ENCODE measurements around the gene DDX3X.
"Not testable (repeated sequence)": the region's sequence is repeated elsewhere in the genome, so short reads cannot be mapped to it uniquely, and the experiment has no call there.

DDX3X gene

GRCh38 chrX:41308884-41309647 lies 24.9 kb upstream of the DDX3X start:
- Histone ChIP-seq H3K27me3 (ENCODE audit: control insufficient read depth in 1 of 2, insufficient read depth in 2 of 2, low read length in 2 of 2) (peaks cover 0 to 4% of the 10 kb centered on the region in 2 donors), H3K9ac (ENCODE audit: low read length in 2 of 2) (no peak overlapping the region), H3K4me1 (ENCODE audit: control insufficient read depth, insufficient read depth, low read length) (no peaks in the 10 kb centered on the region), H3K9me3 (ENCODE audit: control insufficient read depth in 2 of 2, low read length in 2 of 2) (no peaks in the 10 kb centered on the region), H3K4me3 (ENCODE audit: low read length in 2 of 2) (no peak overlapping the region), H3K27ac (ENCODE audit: low read length) (no peak overlapping the region), H3K36me3 (ENCODE audit: control insufficient read depth in 2 of 2, insufficient read depth in 2 of 2, low read length in 2 of 2) (no peaks in the 10 kb centered on the region)

- H3K36me3 ChIP-seq (ENCODE audit: control insufficient read depth in 2 of 2, insufficient read depth in 2 of 2, low read length in 2 of 2) = no peaks in the 10 kb centered on the region
- no peak overlapping the region for H3K27ac ChIP-seq (ENCODE audit: low read length)
- no peaks in the 10 kb centered on the region for H3K4me1 ChIP-seq (ENCODE audit: control insufficient read depth, insufficient read depth, low read length)
- no peak overlapping the region for H3K4me3 ChIP-seq (ENCODE audit: low read length in 2 of 2)
- H3K9me3 ChIP-seq (ENCODE audit: control insufficient read depth in 2 of 2, low read length in 2 of 2) = no peaks in the 10 kb centered on the region
- no peak overlapping the region for H3K9ac ChIP-seq (ENCODE audit: low read length in 2 of 2)
- H3K27me3 ChIP-seq (ENCODE audit: control insufficient read depth in 1 of 2, insufficient read depth in 2 of 2, low read length in 2 of 2) = peaks cover 0 to 4% of the 10 kb centered on the region in 2 donors
These were observed 21.2 kb upstream of the DDX3X start for GRCh38 chrX:41312786-41313185.

- H3K4me1 ChIP-seq (ENCODE audit: control insufficient read depth, insufficient read depth, low read length) = no peaks in the 10 kb centered on the region
- H3K9me3 ChIP-seq (ENCODE audit: control insufficient read depth in 2 of 2, low read length in 2 of 2) = no peaks in the 10 kb centered on the region
These were observed 20.5 kb upstream of the DDX3X start for GRCh38 chrX:41313419-41313818.

GRCh38 chrX:41314204-41314603 lies 19.8 kb upstream of the DDX3X start:
- Histone ChIP-seq H3K36me3 (ENCODE audit: control insufficient read depth in 2 of 2, insufficient read depth in 2 of 2, low read length in 2 of 2) (no peaks in the 10 kb centered on the region), H3K27me3 (ENCODE audit: control insufficient read depth in 1 of 2, insufficient read depth in 2 of 2, low read length in 2 of 2) (no peaks in the 10 kb centered on the region), H3K9me3 (ENCODE audit: control insufficient read depth in 2 of 2, low read length in 2 of 2) (no peaks in the 10 kb centered on the region), H3K4me3 (ENCODE audit: low read length in 2 of 2) (no peak overlapping the region), H3K4me1 (ENCODE audit: control insufficient read depth, insufficient read depth, low read length) (no peaks in the 10 kb centered on the region), H3K9ac (ENCODE audit: low read length in 2 of 2) (no peak overlapping the region), H3K27ac (ENCODE audit: low read length) (no peak overlapping the region)

More at GRCh38 chrX:41313419-41313818, 20.5 kb upstream of the DDX3X start:
- no peak overlapping the region for H3K4me3 ChIP-seq (ENCODE audit: low read length in 2 of 2)
- H3K27me3 ChIP-seq (ENCODE audit: control insufficient read depth in 1 of 2, insufficient read depth in 2 of 2, low read length in 2 of 2) = peaks cover 0 to 4% of the 10 kb centered on the region in 2 donors
- H3K27ac ChIP-seq (ENCODE audit: low read length) = no peak overlapping the region
- H3K9ac ChIP-seq (ENCODE audit: low read length in 2 of 2) = no peak overlapping the region
- H3K36me3 ChIP-seq (ENCODE audit: control insufficient read depth in 2 of 2, insufficient read depth in 2 of 2, low read length in 2 of 2) = no peaks in the 10 kb centered on the region

- no peak overlapping the region for H3K27ac ChIP-seq (ENCODE audit: low read length)
- H3K4me1 ChIP-seq (ENCODE audit: control insufficient read depth, insufficient read depth, low read length) = no peaks in the 10 kb centered on the region
- no peaks in the 10 kb centered on the region for H3K27me3 ChIP-seq (ENCODE audit: control insufficient read depth in 1 of 2, insufficient read depth in 2 of 2, low read length in 2 of 2)
- H3K36me3 ChIP-seq (ENCODE audit: control insufficient read depth in 2 of 2, insufficient read depth in 2 of 2, low read length in 2 of 2) = no peaks in the 10 kb centered on the region
- H3K4me3 ChIP-seq (ENCODE audit: low read length in 2 of 2) = no peak overlapping the region
- H3K9me3 ChIP-seq (ENCODE audit: control insufficient read depth in 2 of 2, low read length in 2 of 2) = no peaks in the 10 kb centered on the region
- H3K9ac ChIP-seq (ENCODE audit: low read length in 2 of 2) = no peak overlapping the region
These were observed 19.1 kb upstream of the DDX3X start for GRCh38 chrX:41314881-41315280.

- not testable (repeated sequence) for H3K4me3 ChIP-seq (ENCODE audit: low read length in 2 of 2); H3K9me3 ChIP-seq (ENCODE audit: control insufficient read depth in 2 of 2, low read length in 2 of 2); H3K4me1 ChIP-seq (ENCODE audit: control insufficient read depth, insufficient read depth, low read length); H3K27ac ChIP-seq (ENCODE audit: low read length); H3K36me3 ChIP-seq (ENCODE audit: control insufficient read depth in 2 of 2, insufficient read depth in 2 of 2, low read length in 2 of 2); H3K27me3 ChIP-seq (ENCODE audit: control insufficient read depth in 1 of 2, insufficient read depth in 2 of 2, low read length in 2 of 2); H3K9ac ChIP-seq (ENCODE audit: low read length in 2 of 2)
These were observed 17.7 kb upstream of the DDX3X start for GRCh38 chrX:41316266-41316665.

GRCh38 chrX:41317477-41318208 lies 16.3 kb upstream of the DDX3X start:
- Histone ChIP-seq H3K36me3 (ENCODE audit: control insufficient read depth in 2 of 2, insufficient read depth in 2 of 2, low read length in 2 of 2) (no peaks in the 10 kb centered on the region), H3K4me1 (ENCODE audit: control insufficient read depth, insufficient read depth, low read length) (no peaks in the 10 kb centered on the region), H3K4me3 (ENCODE audit: low read length in 2 of 2) (no peak overlapping the region), H3K9ac (ENCODE audit: low read length in 2 of 2) (no peak overlapping the region), H3K27me3 (ENCODE audit: control insufficient read depth in 1 of 2, insufficient read depth in 2 of 2, low read length in 2 of 2) (no peaks in the 10 kb centered on the region), H3K27ac (ENCODE audit: low read length) (no peak overlapping the region), H3K9me3 (ENCODE audit: control insufficient read depth in 2 of 2, low read length in 2 of 2) (no peaks in the 10 kb centered on the region)

- H3K36me3 ChIP-seq (ENCODE audit: control insufficient read depth in 2 of 2, insufficient read depth in 2 of 2, low read length in 2 of 2) = no peaks in the 10 kb centered on the region
- no peak overlapping the region for H3K27ac ChIP-seq (ENCODE audit: low read length)
- H3K9me3 ChIP-seq (ENCODE audit: control insufficient read depth in 2 of 2, low read length in 2 of 2) = no peaks in the 10 kb centered on the region
- no peak overlapping the region for H3K9ac ChIP-seq (ENCODE audit: low read length in 2 of 2)
- H3K4me3 ChIP-seq (ENCODE audit: low read length in 2 of 2) = no peak overlapping the region
- H3K4me1 ChIP-seq (ENCODE audit: control insufficient read depth, insufficient read depth, low read length) = peaks cover 4% of the 10 kb centered on the region
- peaks cover 0 to 1% of the 10 kb centered on the region in 2 donors for H3K27me3 ChIP-seq (ENCODE audit: control insufficient read depth in 1 of 2, insufficient read depth in 2 of 2, low read length in 2 of 2)
These were observed 13.6 kb upstream of the DDX3X start for GRCh38 chrX:41320393-41320792.

- Histone ChIP-seq H3K27me3 (ENCODE audit: control insufficient read depth in 1 of 2, insufficient read depth in 2 of 2, low read length in 2 of 2) (peaks cover 0 to 2% of the 10 kb centered on the region in 2 donors), H3K36me3 (ENCODE audit: control insufficient read depth in 2 of 2, insufficient read depth in 2 of 2, low read length in 2 of 2) (no peaks in the 10 kb centered on the region), H3K9me3 (ENCODE audit: control insufficient read depth in 2 of 2, low read length in 2 of 2) (no peaks in the 10 kb centered on the region), H3K27ac (ENCODE audit: low read length) (no peak overlapping the region), H3K4me1 (ENCODE audit: control insufficient read depth, insufficient read depth, low read length) (peaks cover 4% of the 10 kb centered on the region), H3K9ac (ENCODE audit: low read length in 2 of 2) (no peak overlapping the region), H3K4me3 (ENCODE audit: low read length in 2 of 2) (no peak overlapping the region)
These were observed 10.9 kb upstream of the DDX3X start for GRCh38 chrX:41322821-41323603.

GRCh38 chrX:41326431-41326830 lies 7.5 kb upstream of the DDX3X start:
- H3K9me3 ChIP-seq (ENCODE audit: control insufficient read depth in 2 of 2, low read length in 2 of 2) = no peaks in the 10 kb centered on the region
- H3K9ac ChIP-seq (ENCODE audit: low read length in 2 of 2) = no peak overlapping the region
- H3K27ac ChIP-seq (ENCODE audit: low read length) = no peak overlapping the region
- peaks cover 0 to 2% of the 10 kb centered on the region in 2 donors for H3K27me3 ChIP-seq (ENCODE audit: control insufficient read depth in 1 of 2, insufficient read depth in 2 of 2, low read length in 2 of 2)
- no peak overlapping the region for H3K4me3 ChIP-seq (ENCODE audit: low read length in 2 of 2)
- no peaks in the 10 kb centered on the region for H3K36me3 ChIP-seq (ENCODE audit: control insufficient read depth in 2 of 2, insufficient read depth in 2 of 2, low read length in 2 of 2)
- peaks cover 8% of the 10 kb centered on the region for H3K4me1 ChIP-seq (ENCODE audit: control insufficient read depth, insufficient read depth, low read length)

All from stomach smooth muscle (tissue), 2 donors.